Measurements from ENCODE around the gene LCAT. TPM values are rescaled to one million over a fixed set of nuclear protein-coding genes. Genes with fewer than 3 reads are reported as not detected.

The LCAT gene
- total RNA-seq, 4 donors from 2014 or later: 13.9 to 43.1 (median 22.0) TPM

- no peak overlapping the region for H3K4me3 ChIP-seq
- WGBS: 97% methylated on average over 3 of the region's 6 CpGs
- no peaks in the 10 kb centered on the region for H3K27me3 ChIP-seq
- no peaks in the 10 kb centered on the region for H3K9me3 ChIP-seq
- no peak for DNase-seq (ENCODE audit: extremely low spot score)
- intact Hi-C loops (cut with DNase I): no loop called here
- peaks cover 29 to 70% (median 56%) of the 10 kb centered on the region in 4 donors for H3K4me1 ChIP-seq
- TF ChIP-seq CTCF (IDR thresholded peaks at IDR 0.05): no peak
- TF ChIP-seq EP300 (IDR thresholded peaks at IDR 0.05): no peak
- TF ChIP-seq POLR2AphosphoS5 (IDR thresholded peaks at IDR 0.05): no peak
- TF ChIP-seq POLR2A (IDR thresholded peaks at IDR 0.05; ENCODE audit: low read depth): no peak
- peaks cover 53 to 94% (median 82%) of the 10 kb centered on the region in 4 donors for H3K36me3 ChIP-seq
- H3K27ac ChIP-seq (replicated peaks in 1 of 4): peak overlapping the region; percentile 74 to 85 (median 82)
Measured at GRCh38 chr16:67943256-67943618, 683 bp downstream of the LCAT start.

GRCh38 chr16:67942510-67943255 is 1.2 kb downstream of the LCAT start:
- TF ChIP-seq POLR2AphosphoS5 (IDR thresholded peaks at IDR 0.05) (peak in 1 of 2 donors; percentile 34), CTCF (IDR thresholded peaks at IDR 0.05) (no peak), EP300 (IDR thresholded peaks at IDR 0.05) (no peak), POLR2A (IDR thresholded peaks at IDR 0.05; ENCODE audit: low read depth) (no peak)
- DNase-seq (ENCODE audit: extremely low spot score): no peak
- Histone ChIP-seq H3K36me3 (peaks cover 48 to 89% (median 76%) of the 10 kb centered on the region in 4 donors), H3K4me1 (peaks cover 29 to 71% (median 55%) of the 10 kb centered on the region in 4 donors), H3K27ac (replicated peaks in 1 of 4) (peak overlapping the region; percentile 74 to 85 (median 82)), H3K27me3 (no peaks in the 10 kb centered on the region), H3K9me3 (no peaks in the 10 kb centered on the region), H3K4me3 (no peak overlapping the region)
- WGBS: 85% methylated on average over 4 of the region's 27 CpGs
- intact Hi-C loops (cut with DNase I): no loop called here

- peak overlapping the region in 3 of 4 donors; percentile 74 to 85 (median 84) for H3K27ac ChIP-seq (replicated peaks in 1 of 4)
- H3K4me3 ChIP-seq: no peak overlapping the region
- H3K4me1 ChIP-seq: peaks cover 31 to 75% (median 59%) of the 10 kb centered on the region in 4 donors
- WGBS: 83% methylated on average over 6 of the region's 6 CpGs
- H3K36me3 ChIP-seq: peaks cover 42 to 84% (median 71%) of the 10 kb centered on the region in 4 donors
- intact Hi-C loops (cut with DNase I): no loop called here
- no peak for DNase-seq (ENCODE audit: extremely low spot score)
- H3K27me3 ChIP-seq: no peaks in the 10 kb centered on the region
- TF ChIP-seq CTCF (IDR thresholded peaks at IDR 0.05) (peak; percentile 35 to 70 (median 44)), POLR2AphosphoS5 (IDR thresholded peaks at IDR 0.05) (no peak)
- H3K9me3 ChIP-seq: no peaks in the 10 kb centered on the region
Measured at GRCh38 chr16:67942200-67942509, 1.8 kb downstream of the LCAT start.

GRCh38 chr16:67941469-67942199 is 2.3 kb downstream of the LCAT start:
- peaks cover 37 to 78% (median 66%) of the 10 kb centered on the region in 4 donors for H3K36me3 ChIP-seq
- peak overlapping the region; percentile 31 to 85 (median 60) for H3K27ac ChIP-seq (replicated peaks in 1 of 4)
- intact Hi-C loops (cut with DNase I): no loop called here
- no peak for DNase-seq (ENCODE audit: extremely low spot score)
- H3K4me3 ChIP-seq: no peak overlapping the region
- peaks cover 36 to 74% (median 64%) of the 10 kb centered on the region in 4 donors for H3K4me1 ChIP-seq
- H3K27me3 ChIP-seq: no peaks in the 10 kb centered on the region
- WGBS: 76% methylated on average over 8 of the region's 9 CpGs
- no peaks in the 10 kb centered on the region for H3K9me3 ChIP-seq
- no peak for TF ChIP-seq EP300 (IDR thresholded peaks at IDR 0.05)
- no peak for TF ChIP-seq POLR2A (IDR thresholded peaks at IDR 0.05; ENCODE audit: low read depth)
- TF ChIP-seq CTCF (IDR thresholded peaks at IDR 0.05): no peak
- TF ChIP-seq POLR2AphosphoS5 (IDR thresholded peaks at IDR 0.05): no peak

All from esophagus muscularis mucosa (tissue), 4 donors.